ENCODE data around the gene LLGL2.

DNA sequence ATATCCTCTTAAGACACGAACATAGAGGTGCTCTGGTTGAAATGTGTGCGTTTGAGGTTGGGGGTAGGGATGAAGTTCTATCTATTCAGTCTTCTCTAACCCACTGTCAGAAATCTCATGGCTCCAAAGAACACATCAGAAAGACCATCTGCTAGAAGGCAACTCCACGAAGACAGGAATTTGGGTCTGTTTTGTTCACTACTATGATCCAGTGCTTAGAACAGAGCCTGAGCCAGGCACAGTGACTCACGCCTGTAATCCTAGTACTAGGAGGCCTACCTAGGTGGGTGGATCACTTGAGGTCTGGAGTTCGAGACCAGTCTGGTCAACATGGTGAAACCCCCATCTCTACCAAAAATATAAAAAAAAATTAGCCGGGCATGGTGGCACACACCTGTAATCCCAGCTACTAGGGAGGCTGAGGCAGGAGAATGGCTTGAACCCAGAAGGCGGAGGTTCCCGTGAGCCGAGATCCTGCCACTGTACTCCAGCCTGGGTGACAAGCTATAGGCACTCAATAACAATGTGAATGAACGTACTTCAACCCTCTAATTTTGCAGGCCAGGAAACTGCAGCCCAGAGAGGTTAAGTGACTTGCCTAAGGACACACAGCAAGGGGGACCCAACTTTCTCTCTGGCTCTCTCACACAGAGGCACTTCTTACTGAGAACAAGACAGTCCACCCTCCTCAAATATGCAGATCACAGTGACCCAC is 12.4 kb upstream of the LLGL2 start:
- TF ChIP-seq TARDBP (IDR thresholded peaks at IDR 0.05) (no peak), SP1 (IDR thresholded peaks at IDR 0.05) (no peak), FOXK2 (IDR thresholded peaks at IDR 0.05) (no peak), SUZ12 (IDR thresholded peaks at IDR 0.05) (no peak), FOXM1 (IDR thresholded peaks at IDR 0.05; ENCODE audit: borderline replicate concordance) (no peak), BHLHE40 (IDR thresholded peaks at IDR 0.05; ENCODE audit: borderline replicate concordance) (no peak), ZNF384 (IDR thresholded peaks at IDR 0.05) (no peak), ARNT (IDR thresholded peaks at IDR 0.05) (no peak), CTBP1 (IDR thresholded peaks at IDR 0.05; ENCODE audit: borderline replicate concordance) (no peak), ELF4 (IDR thresholded peaks at IDR 0.05) (no peak), NFRKB (IDR thresholded peaks at IDR 0.05) (no peak)
- TF ChIP-seq, protein P1, sequence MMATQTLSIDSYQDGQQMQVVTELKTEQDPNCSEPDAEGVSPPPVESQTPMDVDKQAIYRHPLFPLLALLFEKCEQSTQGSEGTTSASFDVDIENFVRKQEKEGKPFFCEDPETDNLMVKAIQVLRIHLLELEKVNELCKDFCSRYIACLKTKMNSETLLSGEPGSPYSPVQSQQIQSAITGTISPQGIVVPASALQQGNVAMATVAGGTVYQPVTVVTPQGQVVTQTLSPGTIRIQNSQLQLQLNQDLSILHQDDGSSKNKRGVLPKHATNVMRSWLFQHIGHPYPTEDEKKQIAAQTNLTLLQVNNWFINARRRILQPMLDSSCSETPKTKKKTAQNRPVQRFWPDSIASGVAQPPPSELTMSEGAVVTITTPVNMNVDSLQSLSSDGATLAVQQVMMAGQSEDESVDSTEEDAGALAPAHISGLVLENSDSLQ (IDR thresholded peaks at IDR 0.05), result no peak

All from HEK293T (cell line).